Loucy (cell line): Measurements from ENCODE around the gene LRRTM3.

ENCODE experiments used
- CTCF ChIP-seq: fragments of 200-600 bp; sonication (generic); conservative IDR thresholded peaks from 2 replicates; pipeline ENCODE4 v1.5.1; 2014; ENCODE audit warnings: mild to moderate bottlenecking, antibody characterized with exemption, low read length
- EZH2phosphoT487 ChIP-seq: fragments of 200-600 bp; IDR thresholded peaks from 2 replicates; pipeline ENCODE4 v1.6.1; 2018; ENCODE audit warnings: antibody characterized with exemption, mild to moderate bottlenecking, moderate library complexity, borderline replicate concordance

GRCh38 chr10:67144530-67144929 lies 218.7 kb downstream of the LRRTM3 start:
- no peak for TF ChIP-seq CTCF
- no peak for TF ChIP-seq EZH2phosphoT487
